GM19397 (cell line): ENCODE measurements around the gene FAF1.
"Not testable (repeated sequence)": the region's sequence is repeated elsewhere in the genome, so short reads cannot be mapped to it uniquely, and the experiment has no call there.

ENCODE experiments used
- ATAC-seq: cut with Tn5 transposase; IDR thresholded peaks from one replicate; pipeline ENCODE4 v1.9.1; 2021; ENCODE audit warnings: mild to moderate bottlenecking, moderate library complexity; ENCODE audit not compliant: unreplicated experiment

The FAF1 gene

GRCh38 chr1:50917138-50918137 is 42.6 kb downstream of the FAF1 start:
- ATAC-seq = no peak

GRCh38 chr1:50915621-50916020 is 44.4 kb downstream of the FAF1 start:
- ATAC-seq = no peak

GRCh38 chr1:50913954-50914353 is 46.1 kb downstream of the FAF1 start:
- no peak for ATAC-seq

GRCh38 chr1:50910356-50910755 is 49.7 kb downstream of the FAF1 start:
- ATAC-seq = not testable (repeated sequence)

GRCh38 chr1:50907610-50908009 is 52.5 kb downstream of the FAF1 start:
- ATAC-seq = not testable (repeated sequence)

GRCh38 chr1:50906050-50906449 is 54.0 kb downstream of the FAF1 start:
- not testable (repeated sequence) for ATAC-seq

GRCh38 chr1:50902419-50902818 is 57.6 kb downstream of the FAF1 start:
- no peak for ATAC-seq

- no peak for ATAC-seq
Measured at GRCh38 chr1:50901872-50902271, 58.2 kb downstream of the FAF1 start.

GRCh38 chr1:50898773-50899172 is 61.3 kb downstream of the FAF1 start:
- ATAC-seq = no peak

GRCh38 chr1:50894340-50894739 is 65.7 kb downstream of the FAF1 start:
- no peak for ATAC-seq

- no peak for ATAC-seq
Measured at GRCh38 chr1:50893466-50893865, 66.6 kb downstream of the FAF1 start.

GRCh38 chr1:50887555-50887954 is 72.5 kb downstream of the FAF1 start:
- not testable (repeated sequence) for ATAC-seq

GRCh38 chr1:50880373-50880772 is 79.7 kb downstream of the FAF1 start:
- no peak for ATAC-seq

- ATAC-seq = no peak
Measured at GRCh38 chr1:50879137-50879536, 80.9 kb downstream of the FAF1 start.

- ATAC-seq = no peak
Measured at GRCh38 chr1:50878434-50878833, 81.6 kb downstream of the FAF1 start.

GRCh38 chr1:50877641-50878040 is 82.4 kb downstream of the FAF1 start:
- ATAC-seq = no peak

GRCh38 chr1:50873458-50874187 is 86.4 kb downstream of the FAF1 start:
- peak; percentile 95 for ATAC-seq

GRCh38 chr1:50864845-50865244 is 95.2 kb downstream of the FAF1 start:
- ATAC-seq = not testable (repeated sequence)

GRCh38 chr1:50861772-50862171 is 98.3 kb downstream of the FAF1 start:
- ATAC-seq = no peak

GRCh38 chr1:50860702-50861101 is 99.4 kb downstream of the FAF1 start:
- ATAC-seq = no peak

- ATAC-seq = no peak
Measured at GRCh38 chr1:50860256-50860655, 99.8 kb downstream of the FAF1 start.

GRCh38 chr1:50859657-50860056 is 100.4 kb downstream of the FAF1 start:
- no peak for ATAC-seq
